GM21367 (cell line): Measurements from ENCODE around the gene ADAMTS7.
"Not testable (repeated sequence)": the region's sequence is repeated elsewhere in the genome, so short reads cannot be mapped to it uniquely, and the experiment has no call there.

ENCODE experiments used
- ATAC-seq: cut with Tn5 transposase; IDR thresholded peaks from one replicate; pipeline ENCODE4 v1.9.1; 2021; ENCODE audit not compliant: unreplicated experiment

ADAMTS7 gene

GRCh38 chr15:78766041-78766440, 45.2 kb downstream of the ADAMTS7 start:
- ATAC-seq, result no peak

- ATAC-seq, result not testable (repeated sequence)
Observed at GRCh38 chr15:78765154-78765860, 46.0 kb downstream of the ADAMTS7 start.

- not testable (repeated sequence) for ATAC-seq
Observed at GRCh38 chr15:78764340-78765153, 46.7 kb downstream of the ADAMTS7 start.

- ATAC-seq, result no peak
Observed at GRCh38 chr15:78763796-78764241, 47.4 kb downstream of the ADAMTS7 start.

GRCh38 chr15:78762985-78763795, 48.1 kb downstream of the ADAMTS7 start:
- ATAC-seq, result no peak

- ATAC-seq, result not testable (repeated sequence)
Observed at GRCh38 chr15:78762386-78762961, 48.8 kb downstream of the ADAMTS7 start.

- no peak for ATAC-seq
Observed at GRCh38 chr15:78761891-78762385, 49.3 kb downstream of the ADAMTS7 start.

- peak; percentile 34 for ATAC-seq
Observed at GRCh38 chr15:78761475-78761874, 49.8 kb downstream of the ADAMTS7 start.

GRCh38 chr15:78761020-78761419, 50.2 kb downstream of the ADAMTS7 start:
- ATAC-seq, result no peak

- not testable (repeated sequence) for ATAC-seq
Observed at GRCh38 chr15:78760091-78760882, 51.0 kb downstream of the ADAMTS7 start.

GRCh38 chr15:78759361-78759998, 51.8 kb downstream of the ADAMTS7 start:
- not testable (repeated sequence) for ATAC-seq

GRCh38 chr15:78758486-78759200, 52.6 kb downstream of the ADAMTS7 start:
- ATAC-seq, result not testable (repeated sequence)

GRCh38 chr15:78758084-78758483, 53.2 kb downstream of the ADAMTS7 start:
- not testable (repeated sequence) for ATAC-seq

GRCh38 chr15:78757636-78757905, 53.7 kb downstream of the ADAMTS7 start:
- no peak for ATAC-seq

- peak; percentile 42 for ATAC-seq
Observed at GRCh38 chr15:78756781-78757635, 54.3 kb downstream of the ADAMTS7 start.

- not testable (repeated sequence) for ATAC-seq
Observed at GRCh38 chr15:78755900-78756591, 55.2 kb downstream of the ADAMTS7 start.

GRCh38 chr15:78754637-78755280, 56.5 kb downstream of the ADAMTS7 start:
- ATAC-seq, result not testable (repeated sequence)
